Transverse colon (tissue), 4 donors: ENCODE data around the gene HSD17B3.

ENCODE experiments used
- CTCF ChIP-seq, 5 experiments: fragments of 200-600 bp in 3 of 5; fragments of 450-650 bp in 2 of 5; sonication (generic) in 3 of 5; IDR thresholded peaks; 1 replicate in 2 of 5; 2 replicates in 3 of 5; pipeline ENCODE4 v1.5.1; 2016 to 2017; ENCODE audit warnings: antibody characterized with exemption in 5 of 5, inconsistent platforms in 3 of 5, mild to moderate bottlenecking in 2 of 5, moderate library complexity in 1 of 5
- EP300 ChIP-seq: sonication (generic); formaldehyde crosslinking; IDR thresholded peaks from one replicate; pipeline ENCODE4 v1.6.1; 2017; ENCODE audit warnings: antibody characterized with exemption, low read depth
- POLR2A ChIP-seq: fragments of 450-650 bp; IDR thresholded peaks from one replicate; pipeline ENCODE4 v1.6.1; 2016; ENCODE audit warnings: antibody characterized with exemption, mild to moderate bottlenecking, moderate library complexity
- POLR2AphosphoS5 ChIP-seq, 3 donors: sonication (generic); formaldehyde crosslinking; IDR thresholded peaks; one replicate each; pipeline ENCODE4 v1.6.1; 2016; ENCODE audit warnings: antibody characterized with exemption in 3 of 3

DNA sequence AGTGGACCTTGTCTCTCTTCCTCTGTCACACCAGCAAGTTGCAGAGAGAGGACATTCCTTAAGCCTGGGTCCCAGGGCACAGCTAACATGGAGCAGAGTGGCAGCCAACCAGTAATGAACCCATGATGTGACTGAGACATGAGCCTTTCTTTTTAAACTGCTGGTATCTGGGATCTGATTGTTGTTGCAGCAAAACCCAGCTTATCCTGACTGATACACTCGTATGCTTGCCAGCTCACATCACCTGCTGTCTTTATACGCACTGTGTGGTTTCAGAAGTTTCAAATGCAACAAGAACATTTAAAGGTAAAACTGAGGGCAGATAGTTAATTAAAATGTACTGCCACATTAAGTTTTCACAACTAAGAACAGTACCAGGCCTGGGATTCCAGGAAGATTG, 97.1 kb downstream of the HSD17B3 start:
- no peak for TF ChIP-seq POLR2A
- no peak for TF ChIP-seq CTCF (IDR thresholded peaks at IDR 0.05)
- TF ChIP-seq POLR2AphosphoS5 (IDR thresholded peaks at IDR 0.05), result no peak
- no peak for TF ChIP-seq EP300
